ENCODE measurements around the gene DHRS2.

DHRS2 gene

DNA sequence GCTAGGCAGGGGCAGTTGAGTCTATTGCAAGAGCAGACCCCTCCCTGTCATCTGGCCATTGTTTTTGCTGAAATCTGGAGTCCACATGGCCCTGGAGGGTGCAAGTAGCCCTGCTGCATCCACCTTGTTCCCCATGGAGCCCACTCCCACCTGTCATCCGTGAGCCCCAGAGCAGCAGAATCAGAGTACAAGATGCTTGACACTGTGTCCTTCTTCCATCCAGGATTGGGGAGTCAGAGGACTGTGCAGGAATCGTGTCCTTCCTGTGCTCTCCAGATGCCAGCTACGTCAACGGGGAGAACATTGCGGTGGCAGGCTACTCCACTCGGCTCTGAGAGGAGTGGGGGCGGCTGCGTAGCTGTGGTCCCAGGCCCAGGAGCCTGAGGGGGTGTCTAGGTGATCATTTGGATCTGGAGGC is 8.8 kb downstream of the DHRS2 start:
- no peak overlapping the region for H3K4me3 ChIP-seq (ENCODE audit: low read depth, low read length)
- DNase-seq (ENCODE audit: low read depth), result no peak

DNA sequence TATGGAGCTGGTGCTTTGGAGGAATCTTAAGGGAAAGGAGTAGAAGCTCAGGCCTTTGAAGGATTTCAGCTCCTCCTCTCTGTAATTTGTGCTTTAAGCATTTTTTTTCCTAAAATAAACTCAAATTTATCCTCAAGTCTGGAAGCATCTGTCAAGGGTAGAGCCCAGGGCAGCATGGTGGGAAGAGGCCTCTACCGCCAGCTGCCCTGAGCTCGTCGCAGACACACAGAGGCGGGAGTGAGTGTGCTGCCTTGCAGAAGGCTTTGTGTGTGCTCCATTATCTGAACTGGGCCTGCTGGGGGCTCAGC is 9.3 kb downstream of the DHRS2 start:
- DNase-seq (ENCODE audit: low read depth), result no peak
- no peak overlapping the region for H3K4me3 ChIP-seq (ENCODE audit: low read depth, low read length)

DNA sequence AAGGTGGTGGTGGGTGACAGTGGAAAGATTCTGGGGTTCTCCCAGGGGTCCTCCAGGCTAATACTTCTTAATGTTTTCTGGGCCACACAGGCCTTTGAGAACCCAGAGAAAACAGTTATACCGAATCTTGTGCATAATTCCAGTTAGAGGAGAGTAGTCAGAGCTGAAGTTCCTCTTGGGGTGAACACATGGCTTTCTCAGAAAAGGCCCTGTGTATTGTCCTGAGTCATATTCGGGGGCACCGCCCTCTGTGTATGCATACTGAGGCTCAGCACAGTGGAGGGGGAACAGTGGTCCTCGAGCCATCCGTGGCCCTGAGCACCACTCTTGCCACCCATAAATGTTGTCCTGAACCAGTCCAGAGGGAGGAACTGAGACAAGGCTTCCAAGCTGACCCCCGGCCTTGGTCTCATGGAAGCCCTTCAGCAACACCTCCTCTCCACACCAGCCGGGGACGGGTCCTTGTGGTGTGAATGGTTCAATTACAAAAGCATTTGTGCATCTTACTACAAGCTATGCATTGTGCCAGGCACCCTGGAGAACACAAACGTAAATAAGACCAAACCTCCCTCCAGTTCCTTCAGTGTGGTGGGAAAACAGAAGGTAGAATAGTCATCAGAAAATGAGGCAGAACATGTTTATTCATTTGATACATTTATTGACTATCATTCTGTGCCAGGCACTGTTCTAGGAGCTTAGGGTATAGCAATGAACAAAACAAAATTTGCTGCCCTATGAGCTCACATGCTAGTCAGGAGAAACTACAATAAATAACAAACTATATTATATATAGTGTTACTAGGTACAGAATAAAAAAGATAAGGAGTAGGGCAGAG is 9.9 kb downstream of the DHRS2 start:
- H3K4me3 ChIP-seq (ENCODE audit: low read depth, low read length), result no peak overlapping the region
- no peak for DNase-seq (ENCODE audit: low read depth)

DNA sequence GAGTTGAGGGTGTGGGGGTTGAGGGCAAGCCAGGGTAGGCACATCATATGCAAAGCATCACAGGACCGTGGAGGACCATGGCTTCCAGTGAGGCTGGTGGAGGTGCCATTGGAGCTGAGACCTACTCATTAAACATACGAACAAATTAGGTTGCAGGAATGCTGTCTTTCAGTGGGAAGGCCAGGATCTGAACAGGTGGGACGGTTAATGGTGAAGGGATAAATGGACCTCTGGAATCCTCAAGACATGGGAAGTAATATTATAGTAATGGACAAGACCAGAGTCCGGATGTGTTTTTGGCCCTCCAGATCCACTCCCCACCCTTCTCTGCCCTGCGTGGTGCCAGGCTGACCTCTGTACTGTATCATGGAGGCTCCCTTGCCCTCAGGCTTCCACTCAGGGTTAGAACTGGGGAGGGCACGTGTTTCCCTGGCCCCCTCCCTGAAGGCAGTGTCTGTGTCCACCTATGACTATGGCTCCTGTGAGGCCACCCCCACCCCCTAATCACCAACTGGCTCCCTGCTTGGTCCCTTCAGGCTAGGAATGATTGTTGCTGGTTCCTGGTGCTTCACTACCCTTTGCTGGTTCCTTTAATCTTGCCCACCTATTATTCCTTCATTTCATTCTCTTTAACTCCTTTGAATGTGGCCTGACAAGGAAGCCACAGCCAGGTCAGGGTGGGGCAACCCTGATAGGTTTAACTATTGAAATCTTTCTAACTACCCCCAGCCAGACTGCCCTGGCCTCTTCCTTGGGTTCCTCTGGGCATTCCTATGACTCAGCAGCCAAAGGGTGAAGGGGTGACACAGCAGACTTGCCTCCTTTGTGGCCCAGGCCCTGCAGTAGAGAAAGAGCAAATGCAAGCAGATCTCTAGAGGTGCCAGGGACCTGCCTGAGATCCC is 10.7 kb downstream of the DHRS2 start:
- H3K4me3 ChIP-seq (ENCODE audit: low read depth, low read length), result no peak overlapping the region
- DNase-seq (ENCODE audit: low read depth), result no peak

DNA sequence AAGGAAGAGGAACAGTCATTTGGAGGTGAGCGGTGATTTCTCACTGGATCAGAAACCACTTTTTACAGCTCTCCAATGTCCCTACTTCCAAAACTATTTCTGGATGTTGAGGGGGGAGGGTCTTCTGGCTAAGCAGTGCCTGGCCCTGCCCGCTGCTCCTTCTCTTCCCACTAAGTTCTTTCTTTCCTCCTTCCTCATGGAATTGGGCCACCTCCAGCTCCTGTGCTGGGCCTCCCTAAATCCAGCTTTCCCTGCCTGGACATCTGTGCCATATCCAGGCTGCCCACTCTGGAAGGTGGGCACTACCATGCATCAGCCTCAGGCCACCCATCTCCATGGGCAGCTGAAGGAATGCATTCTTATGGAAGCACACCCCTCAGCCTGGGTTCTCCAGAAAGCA is 11.5 kb downstream of the DHRS2 start:
- DNase-seq (ENCODE audit: low read depth), result no peak
- H3K4me3 ChIP-seq (ENCODE audit: low read depth, low read length), result no peak overlapping the region

DNA sequence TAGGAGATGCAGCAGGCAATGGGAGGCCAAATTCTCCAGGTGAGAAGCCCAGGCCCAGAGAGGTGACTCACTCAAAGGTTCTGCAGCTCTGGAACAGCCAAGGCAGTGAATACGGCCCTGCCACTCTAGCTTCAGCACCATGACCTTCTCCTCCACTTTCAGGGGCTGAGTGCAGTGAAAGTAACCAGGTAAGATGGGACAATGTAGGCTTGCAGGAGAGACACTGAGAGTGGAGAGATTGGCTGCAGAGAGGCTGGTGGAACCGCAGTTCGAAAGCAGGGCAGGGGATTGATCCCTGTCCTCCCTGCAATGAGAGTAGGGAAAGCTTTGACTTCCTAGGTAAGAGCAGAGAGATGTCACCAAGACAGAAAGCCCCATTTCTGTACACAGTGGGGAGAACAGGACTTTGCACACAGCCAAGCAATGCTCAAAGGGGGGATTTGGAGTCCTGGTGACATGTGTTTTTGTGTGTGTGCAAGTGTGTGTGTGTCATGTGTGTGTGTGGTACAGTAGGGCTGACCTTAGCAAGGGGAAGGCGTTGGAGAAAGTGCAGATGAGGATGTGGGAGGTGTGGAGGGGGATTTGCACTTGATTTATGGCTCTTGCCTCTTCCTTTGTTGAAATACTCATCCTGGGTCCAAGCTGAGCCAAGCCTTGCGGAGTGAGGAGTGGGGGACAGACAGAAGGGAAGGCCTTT is 12.7 kb downstream of the DHRS2 start:
- no peak overlapping the region for H3K4me3 ChIP-seq (ENCODE audit: low read depth, low read length)
- DNase-seq (ENCODE audit: low read depth), result no peak

DNA sequence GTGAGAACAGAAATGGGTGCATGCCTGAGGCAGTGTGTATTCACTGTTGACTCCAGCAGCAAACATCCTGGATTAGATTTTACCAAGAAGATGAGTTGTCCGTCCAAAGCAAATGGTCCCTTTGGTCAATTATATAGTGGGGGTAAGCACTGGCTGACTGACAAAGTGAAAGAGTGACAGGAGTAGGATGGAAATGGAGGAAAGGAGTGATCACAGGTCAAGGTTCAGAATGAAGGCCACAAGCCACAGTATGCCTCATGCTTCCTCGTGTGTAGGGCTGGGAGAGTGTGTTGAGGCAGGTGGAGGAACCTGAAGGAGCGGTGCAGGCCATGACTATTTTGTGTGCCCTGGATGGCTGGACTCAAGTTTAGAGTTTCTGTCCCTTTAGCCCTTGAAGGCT is 14.3 kb downstream of the DHRS2 start:
- no peak for DNase-seq (ENCODE audit: low read depth)
- no peak overlapping the region for H3K4me3 ChIP-seq (ENCODE audit: low read depth, low read length)

DNA sequence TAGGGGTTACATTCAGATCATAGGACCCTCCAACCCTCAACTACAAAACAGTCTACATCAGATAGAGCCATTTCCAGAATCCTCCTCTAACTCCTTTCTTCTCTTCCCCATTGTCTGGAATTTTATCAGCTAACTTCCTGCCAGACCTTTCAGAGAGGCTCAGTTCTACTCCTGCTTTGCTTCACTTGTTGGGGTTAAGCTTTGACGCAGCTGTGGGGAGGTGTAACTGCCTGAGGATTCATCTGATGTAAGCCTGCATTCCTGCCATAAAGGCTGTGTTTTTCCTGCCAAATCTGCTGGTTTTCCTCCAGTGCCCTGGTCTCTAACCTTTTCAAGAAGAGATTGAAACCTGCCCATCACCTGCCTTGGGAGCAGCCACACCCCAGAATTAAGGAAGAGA is 16.9 kb downstream of the DHRS2 start:
- no peak overlapping the region for H3K4me3 ChIP-seq (ENCODE audit: low read depth, low read length)
- DNase-seq (ENCODE audit: low read depth), result no peak

DNA sequence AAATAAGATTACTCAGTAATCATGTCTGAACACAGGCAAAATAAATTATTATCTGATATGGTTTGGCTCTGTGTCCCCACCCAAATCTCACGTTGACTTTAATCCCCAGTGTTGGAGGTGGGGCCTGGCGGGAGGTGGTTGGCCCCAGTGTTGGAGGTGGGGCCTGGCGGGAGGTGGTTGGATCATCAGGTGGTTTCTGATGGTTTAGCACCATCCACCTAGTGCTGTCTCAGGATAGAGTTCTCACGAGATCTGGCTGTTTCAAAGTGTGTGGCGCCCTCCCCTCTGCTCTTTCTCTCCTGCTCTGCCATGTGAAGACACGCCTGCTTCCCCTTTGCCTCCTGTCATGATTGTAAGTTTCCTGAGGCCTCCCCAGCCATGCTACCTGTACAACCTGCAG is 18.1 kb downstream of the DHRS2 start:
- no peak for DNase-seq (ENCODE audit: low read depth)
- no peak overlapping the region for H3K4me3 ChIP-seq (ENCODE audit: low read depth, low read length)

DNA sequence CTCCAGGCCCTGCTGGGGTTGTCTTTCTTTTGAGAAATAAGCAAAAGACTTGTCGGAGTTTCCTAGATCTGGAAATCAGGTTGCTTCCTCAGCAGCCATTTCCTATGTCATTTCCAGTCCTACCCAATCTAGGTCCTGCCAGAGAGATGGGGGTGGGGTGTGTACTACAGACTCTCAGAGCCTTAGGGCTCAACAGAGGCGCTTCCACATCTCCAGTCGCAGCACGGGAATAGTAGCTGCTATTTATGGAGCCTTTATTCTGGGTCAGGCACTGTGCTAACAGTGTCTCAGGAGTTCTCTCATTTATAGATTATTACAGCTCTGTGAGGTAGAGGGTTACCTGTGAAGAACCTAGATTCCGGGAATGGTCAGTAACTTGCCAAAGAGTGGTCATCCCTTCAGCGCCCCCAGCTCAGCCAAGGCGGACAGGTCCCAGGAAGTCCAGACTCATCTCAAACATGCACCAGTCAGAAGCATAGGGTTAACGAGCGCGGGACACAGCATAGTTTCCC is 21.9 kb downstream of the DHRS2 start:
- no peak overlapping the region for H3K4me3 ChIP-seq (ENCODE audit: low read depth, low read length)
- no peak for DNase-seq (ENCODE audit: low read depth)

DNA sequence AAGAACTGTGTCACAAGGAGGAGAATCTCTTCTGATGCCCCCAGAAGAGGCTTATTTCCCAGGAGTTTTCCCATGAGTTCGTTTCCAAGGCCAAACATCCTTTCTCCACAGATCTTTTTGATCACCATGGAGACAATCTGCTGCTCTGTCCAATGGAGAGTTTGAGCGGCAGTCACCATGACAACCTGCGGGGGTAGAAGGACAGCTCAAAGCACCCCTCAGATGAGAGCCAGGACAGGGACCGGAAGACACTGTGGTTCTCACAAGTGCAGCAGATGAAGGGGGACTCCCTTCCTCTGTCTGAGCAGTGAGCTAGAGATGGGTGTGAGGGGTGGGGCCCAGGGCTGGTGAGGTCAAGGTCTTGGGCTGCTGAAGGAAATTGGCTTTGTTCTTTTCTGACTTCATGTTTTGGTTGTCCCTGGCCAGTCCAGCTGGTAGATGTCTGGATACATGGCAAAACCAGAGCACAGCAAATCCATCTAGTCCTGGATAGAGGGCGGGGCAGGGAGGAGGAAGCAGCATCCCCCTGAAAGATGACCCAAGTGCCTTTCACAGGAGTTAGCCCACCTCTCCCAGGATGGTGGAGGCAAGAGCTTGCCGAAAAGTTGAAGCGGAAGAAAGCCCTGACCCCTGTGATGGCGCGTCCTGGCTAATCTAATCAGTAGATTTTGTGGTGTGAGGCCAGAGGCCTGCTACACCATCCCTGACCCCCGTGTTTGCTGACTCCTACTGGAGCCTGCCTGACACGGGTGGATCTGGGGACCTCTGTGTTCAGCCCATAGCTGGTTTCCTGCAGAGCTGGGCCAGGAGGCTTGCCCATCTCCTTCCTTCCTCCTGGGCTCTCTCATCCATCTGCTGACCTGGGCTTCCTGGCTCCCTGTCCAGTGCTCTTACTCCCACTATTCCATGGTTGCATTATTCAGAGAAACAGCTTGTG is 24.4 kb downstream of the DHRS2 start:
- DNase-seq (ENCODE audit: low read depth), result no peak
- H3K4me3 ChIP-seq (ENCODE audit: low read depth, low read length), result no peak overlapping the region

DNA sequence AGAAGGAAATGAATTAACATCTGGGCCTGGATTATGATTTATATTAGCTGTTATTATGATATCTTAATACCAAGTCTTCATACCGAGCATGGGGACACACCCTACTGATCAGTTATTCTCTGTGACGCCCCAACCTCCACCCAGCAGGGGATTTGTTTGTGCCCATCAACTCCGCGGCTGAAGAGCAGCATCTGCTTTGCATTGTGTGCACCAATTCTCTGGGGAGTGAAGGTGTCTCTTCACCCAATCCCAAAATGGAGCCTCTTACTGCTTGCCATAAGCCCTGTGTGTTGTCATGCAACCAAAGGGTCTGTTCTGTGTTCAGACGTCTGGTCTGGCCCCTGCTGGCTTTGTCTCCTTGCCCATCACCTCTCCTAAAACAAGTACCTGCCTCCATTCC is 25.4 kb downstream of the DHRS2 start:
- no peak for DNase-seq (ENCODE audit: low read depth)

DNA sequence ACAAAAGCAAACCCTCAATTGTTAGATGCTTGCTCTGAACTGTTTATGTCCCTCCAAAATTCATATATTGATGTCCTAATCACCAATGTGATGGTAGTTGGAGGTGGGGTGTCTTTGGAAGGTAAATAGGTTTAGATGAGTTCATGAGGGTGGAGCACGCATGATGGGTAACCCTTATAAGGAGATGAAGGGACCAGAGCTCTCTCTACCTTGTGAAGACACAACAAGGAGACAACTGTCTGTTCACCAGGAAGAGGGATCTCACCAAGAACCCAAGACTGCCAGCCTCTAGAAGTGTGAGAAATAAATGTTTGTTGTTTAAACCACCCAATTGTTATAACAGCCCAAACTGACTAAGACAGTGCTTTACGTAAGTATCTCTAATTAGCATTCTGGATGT is 27.0 kb downstream of the DHRS2 start:
- no peak for DNase-seq (ENCODE audit: low read depth)
- no peak overlapping the region for H3K4me3 ChIP-seq (ENCODE audit: low read depth, low read length)

More for the DNA sequence above, 25.4 kb downstream of the DHRS2 start:
- H3K4me3 ChIP-seq (ENCODE audit: low read depth, low read length), result no peak overlapping the region

DNA sequence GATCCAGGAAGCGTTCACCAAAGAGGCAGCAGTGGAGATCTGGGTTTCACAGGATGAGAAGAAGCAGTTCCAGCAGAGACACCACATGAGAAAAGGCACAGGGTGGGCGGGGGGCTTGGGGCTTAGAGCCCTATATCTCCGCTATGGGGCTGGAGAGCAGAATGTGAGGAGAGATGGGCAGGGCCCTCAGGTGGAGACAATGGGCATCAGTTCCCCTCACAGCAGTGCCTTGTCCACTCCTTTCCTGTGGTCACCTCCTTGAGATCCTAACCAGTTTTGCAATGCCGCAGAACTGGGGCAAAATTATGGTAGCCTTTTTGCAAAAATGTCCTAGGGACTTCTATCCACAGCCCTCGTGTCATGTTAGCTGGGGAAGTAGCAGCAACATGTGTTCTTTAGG is 27.5 kb downstream of the DHRS2 start:
- no peak overlapping the region for H3K4me3 ChIP-seq (ENCODE audit: low read depth, low read length)
- no peak for DNase-seq (ENCODE audit: low read depth)

DNA sequence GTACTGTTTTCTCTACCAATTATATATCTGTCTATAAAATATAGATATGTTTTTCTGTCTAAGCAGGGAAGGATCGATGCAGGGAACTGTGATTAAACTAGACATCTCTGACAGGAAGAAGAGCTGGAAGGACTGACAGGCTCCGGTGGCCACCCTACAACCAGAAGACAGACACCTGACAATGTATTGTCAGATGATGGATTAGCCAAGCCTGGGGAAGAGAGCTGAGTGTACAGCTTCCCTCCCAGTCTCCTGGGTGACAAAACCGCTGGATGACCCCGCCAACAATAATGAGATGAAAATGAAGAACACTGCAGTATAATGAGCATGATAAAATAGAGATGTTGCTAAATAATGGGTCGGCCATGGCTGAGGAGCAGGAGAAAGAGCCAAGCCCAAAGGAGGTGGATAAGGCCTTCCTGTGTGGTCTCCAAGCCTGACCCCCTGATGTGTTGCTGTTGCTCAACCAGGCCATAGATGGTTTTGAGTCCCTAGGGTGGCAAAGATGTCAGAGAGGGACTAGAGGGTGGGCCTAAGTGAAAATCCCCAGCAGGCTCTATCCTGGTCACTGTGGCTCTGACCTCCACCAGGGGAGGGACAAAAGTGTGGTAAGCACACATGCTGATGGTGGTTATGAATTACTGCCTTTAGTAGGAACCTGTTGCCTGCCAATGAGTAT is 28.2 kb downstream of the DHRS2 start:
- H3K4me3 ChIP-seq (ENCODE audit: low read depth, low read length), result no peak overlapping the region
- no peak for DNase-seq (ENCODE audit: low read depth)

DNA sequence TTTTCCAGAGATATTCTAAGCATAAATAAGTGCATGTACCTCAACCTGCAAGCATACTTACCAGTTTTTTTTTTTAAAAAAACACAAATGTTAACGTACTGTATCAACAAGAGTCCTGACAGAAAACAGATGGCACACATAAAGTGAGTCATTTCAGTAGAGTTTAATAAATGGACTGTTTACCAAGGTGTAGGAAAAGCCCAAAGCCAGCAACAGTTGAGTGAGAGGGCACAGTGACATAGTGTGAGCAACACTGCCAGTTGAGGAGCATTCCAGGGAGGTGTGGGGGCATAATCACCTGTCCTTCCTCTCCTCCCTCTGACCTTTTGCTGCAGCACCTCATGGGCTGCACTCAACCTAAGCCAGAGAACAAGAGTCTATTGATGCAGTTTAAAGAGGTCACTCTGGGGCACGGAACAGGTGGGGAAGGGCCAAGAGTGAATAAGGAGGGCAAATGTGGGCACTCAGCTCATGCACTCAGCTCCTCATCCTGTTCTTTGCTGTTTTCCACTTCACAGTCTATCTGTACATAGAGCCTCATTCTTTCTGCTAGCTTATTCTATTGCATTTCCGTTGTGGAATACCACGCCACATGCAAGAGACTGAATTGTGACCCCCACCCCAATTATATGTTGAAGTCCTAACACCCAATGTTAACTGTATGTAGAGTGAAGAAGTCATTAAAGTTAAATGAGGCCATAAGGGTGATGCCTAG is 29.3 kb downstream of the DHRS2 start:
- no peak overlapping the region for H3K4me3 ChIP-seq (ENCODE audit: low read depth, low read length)
- DNase-seq (ENCODE audit: low read depth), result no peak

DNA sequence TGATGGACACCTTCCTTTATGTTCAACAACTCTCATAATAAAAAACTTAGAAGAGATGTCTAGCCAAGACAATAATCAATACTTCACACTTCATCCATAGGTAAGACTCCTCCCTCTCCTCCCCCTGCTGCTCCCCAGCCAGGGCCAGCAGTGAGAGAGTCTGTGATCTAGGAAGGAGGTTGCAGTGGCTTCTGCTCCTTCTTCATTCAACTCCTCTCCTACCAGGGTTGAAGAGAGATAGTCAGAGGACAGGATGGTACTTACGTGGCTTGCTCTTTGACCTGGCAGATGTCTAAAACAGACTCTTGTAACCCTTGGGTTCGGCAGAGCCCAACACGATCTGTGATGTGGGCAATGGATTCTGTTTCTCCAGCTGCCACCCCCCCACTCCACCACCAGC is 31.0 kb downstream of the DHRS2 start:
- no peak overlapping the region for H3K4me3 ChIP-seq (ENCODE audit: low read depth, low read length)
- DNase-seq (ENCODE audit: low read depth), result no peak

DNA sequence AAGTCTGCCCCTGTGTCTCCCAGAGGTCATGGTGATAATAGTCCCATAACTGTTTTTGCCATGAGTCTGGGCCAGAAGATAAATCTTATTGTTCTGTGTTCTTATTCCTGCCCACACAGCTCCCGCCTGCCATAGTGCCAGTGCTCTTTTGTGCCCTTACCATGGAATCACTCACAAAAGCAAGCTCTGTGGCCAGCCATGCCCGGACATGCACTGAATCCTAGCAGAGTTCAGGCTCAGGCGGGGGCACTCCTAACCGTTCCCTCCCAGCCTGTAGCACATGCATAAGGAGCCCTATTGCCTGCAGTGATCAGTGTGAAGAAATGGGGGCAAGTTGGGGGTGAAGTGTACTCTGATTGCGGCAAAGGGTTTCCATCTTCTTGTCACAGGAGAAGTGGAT is 33.3 kb downstream of the DHRS2 start:
- DNase-seq (ENCODE audit: low read depth), result no peak
- H3K4me3 ChIP-seq (ENCODE audit: low read depth, low read length), result no peak overlapping the region

Data from skeletal muscle cell (primary cell).